HTR-8/SVneo (cell line): ENCODE measurements around the gene MAP3K7.

Source experiments
- DNase-seq: peaks from one replicate; pipeline ENCODE4 v3.0.0; 2011; ENCODE audit warnings: low spot score, mixed read lengths; ENCODE audit not compliant: insufficient read length
- FAIRE-seq: peaks from 2 replicates; lab custom pipeline; 2011; peaks lifted over from hg19 to GRCh38; lab: Jason Lieb, UNC

Gene MAP3K7

GRCh38 chr6:90586836-90587638 lies at the start of gene MAP3K7:
Gene MAP3K7, minus strand, starts transcription at chr6:90587072. Its CDS starts 189 bp downstream, at chr6:90586883.
- FAIRE-seq, result peak; percentile 75

GRCh38 chr6:90631046-90631445 lies 44.2 kb upstream of the MAP3K7 start:
- DNase-seq (no peak), FAIRE-seq (no peak)

More at GRCh38 chr6:90586836-90587638, at the start of gene MAP3K7:
- peak; percentile 79 for DNase-seq

GRCh38 chr6:90621581-90621980 lies 34.7 kb upstream of the MAP3K7 start:
- FAIRE-seq (no peak), DNase-seq (no peak)

DNA sequence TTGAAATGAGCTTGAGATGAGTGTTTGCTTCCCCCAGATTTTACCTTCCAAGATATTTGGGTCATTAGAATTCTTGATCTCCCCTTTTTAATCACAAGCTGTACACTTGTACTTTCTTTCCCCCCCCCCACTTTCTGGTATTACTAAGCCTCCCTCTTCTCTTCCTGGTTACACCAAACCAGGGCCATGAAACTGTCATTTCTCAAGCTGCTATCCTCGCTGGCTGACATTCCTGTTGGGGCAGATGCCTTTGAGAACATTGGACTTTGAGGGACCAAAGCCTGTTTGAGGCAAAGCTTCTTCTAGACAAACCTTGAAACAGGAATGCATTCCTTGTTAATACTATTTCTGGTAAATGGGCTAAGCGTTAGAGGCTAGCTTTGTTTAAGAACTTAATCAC lies 32.3 kb upstream of the MAP3K7 start:
- DNase-seq (no peak), FAIRE-seq (no peak)

DNA sequence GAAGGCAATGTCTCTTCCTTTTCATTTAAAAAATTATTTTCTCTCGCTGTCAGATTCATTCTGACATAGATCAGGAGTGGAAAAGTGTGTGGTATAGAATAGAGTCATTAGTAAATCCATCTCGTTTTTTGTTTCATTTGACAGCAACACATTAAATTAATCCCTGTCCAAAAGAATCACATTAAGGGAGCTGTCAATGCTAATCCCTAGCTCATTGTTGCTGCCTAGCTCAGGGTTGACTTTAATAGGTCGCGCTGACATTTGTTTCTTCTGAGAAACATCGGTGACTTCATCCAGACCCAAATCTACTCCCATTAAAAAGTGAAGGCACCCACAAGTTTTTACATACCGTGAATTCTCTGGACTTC lies 25.4 kb upstream of the MAP3K7 start:
- FAIRE-seq, result no peak
- DNase-seq, result no peak

DNA sequence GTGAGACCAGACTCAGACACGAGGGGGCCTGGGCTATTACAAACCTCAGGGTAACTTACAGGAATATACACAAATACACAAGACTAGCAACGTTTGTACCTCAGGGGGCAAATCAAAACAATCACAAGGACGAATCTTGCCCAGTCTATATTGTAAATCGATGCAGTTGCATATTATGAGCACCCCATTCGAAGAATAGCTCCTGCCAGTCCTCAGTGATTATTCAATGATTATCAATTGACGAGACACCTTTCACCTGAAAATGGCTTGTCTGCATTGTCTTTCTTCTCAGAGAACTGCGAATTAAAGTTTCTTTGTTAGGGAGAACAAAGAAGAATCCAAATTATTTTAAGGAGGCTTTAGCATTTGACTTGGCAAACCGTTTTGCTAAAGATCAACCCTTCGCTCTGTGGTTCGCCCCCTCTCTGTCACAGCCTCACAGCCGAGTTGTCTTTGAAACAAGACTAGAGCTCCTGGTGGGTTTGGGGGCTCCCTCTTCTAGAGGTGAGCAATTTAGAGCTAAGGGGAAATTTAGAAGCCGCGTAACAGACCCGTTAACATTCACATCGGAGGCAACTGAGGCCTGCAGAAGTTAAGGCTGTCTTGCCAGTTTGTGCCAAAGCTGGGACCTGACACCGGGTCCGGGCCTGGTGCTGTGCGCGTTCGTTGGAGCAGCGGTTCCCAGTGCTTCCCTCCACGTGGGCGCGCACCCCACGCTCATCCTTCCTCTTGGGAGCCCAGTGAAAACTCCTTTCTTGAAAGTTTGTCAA lies 24.9 kb upstream of the MAP3K7 start:
- FAIRE-seq, result no peak
- no peak for DNase-seq

GRCh38 chr6:90610751-90611542 lies 24.1 kb upstream of the MAP3K7 start:
- DNase-seq, result peak; percentile 10
- FAIRE-seq, result no peak

GRCh38 chr6:90610301-90610750 lies 23.5 kb upstream of the MAP3K7 start:
- DNase-seq, result no peak
- no peak for FAIRE-seq

GRCh38 chr6:90605749-90606340 lies 19.0 kb upstream of the MAP3K7 start:
- no peak for DNase-seq
- no peak for FAIRE-seq

DNA sequence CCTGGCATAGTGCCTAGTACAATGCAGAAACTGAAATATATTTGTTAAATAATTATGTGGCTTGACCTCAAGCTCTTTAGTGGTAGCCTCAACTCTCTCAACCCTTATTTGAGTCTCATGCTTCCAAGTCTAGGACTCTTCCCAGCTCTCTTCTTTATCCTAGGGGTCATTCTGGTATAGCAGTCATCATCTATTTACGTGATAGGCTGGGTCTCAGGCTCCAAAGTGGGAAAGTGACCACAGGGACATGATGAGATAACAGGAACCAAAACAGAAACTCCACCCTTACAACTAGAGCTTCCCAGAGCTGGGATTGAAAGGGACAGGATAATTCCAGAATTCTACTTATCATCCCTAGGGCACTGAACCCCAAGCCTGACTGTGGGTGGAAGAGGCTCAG lies 17.7 kb upstream of the MAP3K7 start:
- DNase-seq (no peak), FAIRE-seq (no peak)

GRCh38 chr6:90599151-90599550 lies 12.3 kb upstream of the MAP3K7 start:
- FAIRE-seq, result no peak
- DNase-seq, result no peak

DNA sequence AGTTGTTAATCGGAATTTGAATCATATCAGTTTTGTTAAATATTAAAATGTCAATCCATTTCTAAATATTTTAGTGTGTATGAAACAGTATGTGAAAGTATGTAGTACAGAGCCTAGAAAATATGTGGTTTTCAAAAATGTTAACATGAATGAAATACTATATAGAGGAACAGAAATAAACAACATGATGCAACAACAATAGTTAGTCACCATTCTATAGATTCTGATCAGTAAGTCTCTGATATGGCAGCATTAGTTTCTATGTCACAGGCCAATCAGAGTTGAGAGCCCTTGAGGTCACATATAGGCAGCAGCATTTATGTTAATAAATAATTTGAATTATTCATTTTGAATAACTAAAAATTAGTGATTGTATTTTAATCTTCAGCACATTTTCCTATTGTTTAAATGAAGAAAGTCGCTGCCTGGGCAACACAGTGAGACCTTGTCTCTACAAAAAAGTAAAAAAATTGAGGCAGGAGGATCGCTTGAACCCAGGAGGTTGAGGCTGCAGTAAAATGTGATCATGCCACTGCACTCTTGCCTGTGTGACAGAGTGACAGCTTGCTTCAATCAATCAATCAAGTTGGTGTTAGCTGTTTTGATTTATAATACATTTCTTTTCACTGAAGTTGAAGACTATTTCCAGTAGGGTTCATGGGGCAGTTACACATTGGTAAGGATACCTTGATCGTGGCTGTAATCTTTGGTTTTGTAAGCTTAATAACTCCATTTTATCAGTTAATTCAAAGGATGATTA lies 11.5 kb upstream of the MAP3K7 start:
- DNase-seq, result no peak
- FAIRE-seq, result no peak

DNA sequence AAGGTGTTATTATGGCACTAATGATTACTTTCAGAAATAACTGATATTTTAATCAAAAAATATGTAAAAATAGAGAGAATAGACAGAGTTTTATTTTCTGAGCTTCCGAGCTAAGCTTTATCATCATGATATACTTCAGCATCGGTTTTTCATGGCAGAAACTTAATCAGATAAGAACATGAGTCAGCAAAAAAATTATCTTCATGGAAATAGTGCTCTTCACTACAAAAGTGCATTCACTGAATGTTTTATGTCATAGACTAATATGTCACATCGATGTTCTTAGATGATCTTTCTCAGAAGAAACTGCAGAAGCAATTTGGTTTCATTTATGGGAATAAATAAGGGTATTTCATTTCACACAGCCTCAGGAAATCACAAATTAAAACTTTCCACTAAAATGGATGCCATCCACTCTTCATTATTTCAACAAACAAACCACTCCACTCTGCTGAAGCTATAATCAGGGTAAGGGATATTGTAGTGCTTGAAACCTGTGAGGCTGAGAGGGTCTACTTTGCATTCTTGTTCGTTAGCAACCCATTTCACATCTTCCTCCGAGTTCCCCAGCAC lies 10.2 kb upstream of the MAP3K7 start:
- FAIRE-seq (no peak), DNase-seq (no peak)

DNA sequence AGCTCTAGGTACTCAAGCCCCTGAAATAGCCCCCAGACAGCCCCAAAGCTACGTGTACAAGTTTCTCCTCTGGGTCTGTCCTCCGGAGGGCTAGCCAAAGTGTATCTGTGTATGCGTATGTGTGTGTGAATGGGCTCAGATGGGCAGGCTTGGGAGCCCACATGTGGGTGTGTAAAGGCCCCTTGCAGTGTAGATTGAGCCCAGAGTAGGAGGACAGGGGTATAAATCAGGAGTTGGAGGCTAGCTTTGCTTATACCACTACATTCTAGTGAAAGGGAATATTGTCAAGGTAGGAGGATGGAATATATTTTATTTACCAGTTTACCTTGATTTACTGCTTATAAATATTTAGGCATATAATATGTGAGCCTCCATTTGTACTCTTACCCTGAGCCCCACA lies 9.0 kb upstream of the MAP3K7 start:
- FAIRE-seq (no peak), DNase-seq (no peak)

DNA sequence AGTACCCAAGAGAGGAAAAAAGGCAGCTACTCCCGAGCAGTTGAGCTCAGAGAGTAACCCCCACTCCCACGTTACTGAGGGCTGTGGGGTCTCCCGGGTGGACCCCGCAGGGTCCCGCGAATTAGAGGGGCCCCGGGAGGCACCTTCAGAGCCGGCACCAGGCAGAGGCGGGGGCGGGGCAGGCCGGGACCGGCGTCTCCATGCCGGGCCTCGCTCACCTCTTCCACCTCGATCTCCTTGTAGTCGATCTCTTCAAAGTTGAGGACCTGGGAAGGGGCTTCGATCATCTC lies 381 bp downstream of the MAP3K7 start:
- FAIRE-seq (no peak), DNase-seq (peak; percentile 2)

DNA sequence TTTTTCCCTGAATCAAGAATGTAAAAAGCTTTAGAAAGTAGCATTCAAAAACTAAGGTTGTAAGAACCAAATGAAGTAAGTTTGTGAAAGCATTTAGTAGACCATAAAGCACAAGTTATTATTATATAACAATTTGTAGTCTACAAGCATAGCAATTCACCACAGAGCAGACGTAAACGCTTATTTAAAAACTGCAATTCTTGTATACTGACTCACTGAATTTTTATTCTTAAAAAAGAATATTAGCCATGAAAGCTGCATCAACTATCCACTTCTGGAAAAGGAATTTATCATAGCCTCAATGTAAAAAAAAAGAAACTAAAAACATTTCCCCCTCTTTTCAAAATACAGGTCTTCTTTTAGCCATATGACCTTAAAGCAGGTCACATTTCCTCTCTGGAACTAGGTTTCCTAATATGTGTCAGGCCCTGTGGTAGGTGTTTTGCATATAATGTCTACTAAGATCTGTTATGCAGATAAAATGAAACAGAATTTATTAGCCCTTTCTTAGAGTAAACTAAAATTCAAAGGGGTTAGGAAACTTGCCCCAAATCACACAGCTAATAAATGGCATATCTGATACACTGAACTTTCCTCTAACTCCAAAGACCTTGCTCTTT lies 2.1 kb downstream of the MAP3K7 start:
- FAIRE-seq, result no peak
- DNase-seq, result no peak

GRCh38 chr6:90583836-90584481 lies 2.9 kb downstream of the MAP3K7 start:
- DNase-seq (no peak), FAIRE-seq (no peak)

GRCh38 chr6:90583179-90583835 lies 3.6 kb downstream of the MAP3K7 start:
- no peak for FAIRE-seq
- no peak for DNase-seq
